Muscle layer of colon (tissue), 2 donors: ENCODE measurements around the gene FNDC8.
"Not testable (repeated sequence)": the region's sequence is repeated elsewhere in the genome, so short reads cannot be mapped to it uniquely, and the experiment has no call there.

Experiments used
- H3K27ac ChIP-seq: one replicate; pipeline ENCODE4 v1.7.0; 2013; ENCODE audit warnings: low read depth, mild to moderate bottlenecking, low read length, moderate library complexity
- H3K27me3 ChIP-seq, 2 donors: one replicate each; pipeline ENCODE4 v1.7.0; 2013; ENCODE audit warnings: low read length in 2 of 2, mild to moderate bottlenecking in 2 of 2; ENCODE audit not compliant: insufficient read depth in 2 of 2, control insufficient read depth in 1 of 2
- H3K36me3 ChIP-seq: one replicate; pipeline ENCODE4 v1.7.0; 2013; ENCODE audit warnings: mild to moderate bottlenecking, low read length; ENCODE audit not compliant: insufficient read depth
- H3K4me1 ChIP-seq: one replicate; pipeline ENCODE4 v1.7.0; 2013; ENCODE audit warnings: mild to moderate bottlenecking, low read length; ENCODE audit not compliant: insufficient read depth
- H3K4me3 ChIP-seq, 2 donors: one replicate each; pipeline ENCODE4 v1.7.0; 2013; ENCODE audit warnings: low read length in 2 of 2, low read depth in 1 of 2, mild to moderate bottlenecking in 1 of 2, moderate library complexity in 1 of 2
- H3K9ac ChIP-seq: one replicate; pipeline ENCODE4 v1.7.0; 2013; ENCODE audit warnings: low read length
- H3K9me3 ChIP-seq: one replicate; pipeline ENCODE4 v1.7.0; 2013; ENCODE audit warnings: mild to moderate bottlenecking, low read length
- donor health status: abdominal sarcoma.
- donor health status: Adenocarcinoma of cecum.

The FNDC8 gene

DNA sequence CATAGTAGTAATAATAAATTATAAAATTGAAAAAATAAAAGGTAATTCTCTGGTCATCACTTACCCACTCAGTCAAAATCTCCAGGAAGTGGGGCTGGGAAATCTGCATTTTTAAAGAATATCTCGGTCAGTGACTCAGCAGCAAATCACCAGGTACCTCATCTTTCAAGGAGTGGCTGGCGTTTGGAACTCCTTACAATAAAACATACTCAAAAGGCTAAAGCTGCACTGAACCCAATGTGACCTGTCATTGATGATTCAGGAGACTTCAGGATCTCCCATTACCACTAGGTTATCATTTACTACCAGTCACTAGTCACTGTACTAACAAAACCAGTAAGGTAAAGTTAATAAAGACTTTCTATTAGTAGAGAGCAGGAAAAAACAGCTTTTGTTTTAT, 36.4 kb upstream of the FNDC8 start:
- Histone ChIP-seq H3K27me3 (no peaks in the 10 kb centered on the region), H3K36me3 (no peaks in the 10 kb centered on the region), H3K4me1 (peaks cover 23% of the 10 kb centered on the region), H3K9me3 (no peaks in the 10 kb centered on the region), H3K27ac (no peak overlapping the region), H3K4me3 (no peak overlapping the region), H3K9ac (no peak overlapping the region)

- Histone ChIP-seq H3K27ac (no peak overlapping the region), H3K9ac (no peak overlapping the region), H3K9me3 (no peaks in the 10 kb centered on the region), H3K4me3 (no peak overlapping the region), H3K27me3 (no peaks in the 10 kb centered on the region), H3K4me1 (peaks cover 23% of the 10 kb centered on the region), H3K36me3 (no peaks in the 10 kb centered on the region)
Measured at GRCh38 chr17:35086164-35086563, 35.3 kb upstream of the FNDC8 start.

DNA sequence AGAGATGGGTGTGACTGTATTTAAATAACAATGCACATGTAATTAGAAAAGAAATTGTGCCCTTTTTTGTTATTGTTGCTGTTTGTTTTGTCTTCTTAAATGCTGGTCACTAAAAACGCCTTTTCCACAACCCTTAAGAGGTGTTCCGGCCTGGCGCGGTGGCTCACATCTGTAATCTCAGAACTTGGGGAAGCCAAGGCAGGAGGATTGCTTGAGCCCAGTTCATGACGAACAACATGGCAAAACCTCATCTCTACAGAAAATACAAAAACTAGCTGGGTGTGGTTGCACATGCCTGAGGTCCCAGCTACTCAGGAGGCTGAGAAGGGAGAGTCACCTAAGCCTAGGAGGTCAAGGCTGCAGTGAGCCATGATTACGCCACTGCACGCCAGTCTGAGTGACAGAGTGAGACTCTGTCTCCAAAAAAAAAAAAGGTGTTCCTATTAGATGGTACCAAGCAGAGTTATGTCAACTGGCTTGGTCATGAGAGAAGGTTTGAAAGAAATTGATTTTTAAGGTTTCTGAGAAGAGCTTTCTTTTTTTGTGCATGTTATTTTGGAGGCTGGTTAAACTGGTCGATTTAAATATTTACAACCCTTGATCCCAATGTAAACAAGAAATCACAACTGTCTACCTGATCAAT, 34.4 kb upstream of the FNDC8 start:
- H3K4me1 ChIP-seq, result peaks cover 22% of the 10 kb centered on the region

GRCh38 chr17:35087731-35088355, 33.6 kb upstream of the FNDC8 start:
- no peaks in the 10 kb centered on the region for H3K27me3 ChIP-seq
- no peaks in the 10 kb centered on the region for H3K9me3 ChIP-seq
- H3K4me1 ChIP-seq, result peaks cover 14% of the 10 kb centered on the region
- H3K36me3 ChIP-seq, result no peaks in the 10 kb centered on the region
- peak overlapping the region; percentile 100 for H3K27ac ChIP-seq
- peak overlapping the region; percentile 93 to 98 for H3K4me3 ChIP-seq
- peak overlapping the region; percentile 95 for H3K9ac ChIP-seq

More for the DNA sequence above, 34.4 kb upstream of the FNDC8 start:
- Histone ChIP-seq H3K4me3 (no peak overlapping the region), H3K27ac (peak overlapping the region; percentile 100), H3K9ac (peak overlapping the region; percentile 3), H3K36me3 (no peaks in the 10 kb centered on the region), H3K9me3 (no peaks in the 10 kb centered on the region), H3K27me3 (no peaks in the 10 kb centered on the region)

DNA sequence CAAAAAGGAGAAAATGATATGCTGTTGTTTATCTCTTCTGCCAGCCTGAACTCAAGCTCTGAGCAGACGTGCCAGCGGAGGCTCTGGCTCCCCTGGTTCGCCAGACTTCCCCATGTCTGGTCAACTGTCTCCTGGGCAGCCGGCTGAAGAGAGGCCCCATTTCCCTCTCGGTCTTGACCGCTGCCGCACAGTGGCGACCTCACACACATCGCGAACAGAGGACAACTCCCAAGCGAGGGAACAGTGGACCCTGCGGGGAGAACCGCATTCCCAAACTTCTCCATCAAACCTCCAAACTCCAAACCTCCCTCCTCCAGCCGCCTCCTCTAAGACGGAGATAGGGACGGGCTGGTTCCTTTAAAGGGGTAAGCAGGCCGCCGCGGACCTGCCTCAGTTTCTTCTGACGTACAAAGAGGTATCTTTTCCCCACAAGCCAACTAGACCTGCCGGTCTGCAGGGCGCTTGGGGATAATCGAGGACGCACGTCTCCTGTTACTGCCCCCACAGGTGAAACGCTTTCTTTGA, 33.0 kb upstream of the FNDC8 start:
- Histone ChIP-seq H3K4me3 (peak overlapping the region; percentile 93 to 98), H3K9me3 (no peaks in the 10 kb centered on the region), H3K4me1 (peaks cover 14% of the 10 kb centered on the region), H3K27me3 (no peaks in the 10 kb centered on the region), H3K9ac (peak overlapping the region; percentile 95), H3K36me3 (no peaks in the 10 kb centered on the region), H3K27ac (peak overlapping the region; percentile 100)

DNA sequence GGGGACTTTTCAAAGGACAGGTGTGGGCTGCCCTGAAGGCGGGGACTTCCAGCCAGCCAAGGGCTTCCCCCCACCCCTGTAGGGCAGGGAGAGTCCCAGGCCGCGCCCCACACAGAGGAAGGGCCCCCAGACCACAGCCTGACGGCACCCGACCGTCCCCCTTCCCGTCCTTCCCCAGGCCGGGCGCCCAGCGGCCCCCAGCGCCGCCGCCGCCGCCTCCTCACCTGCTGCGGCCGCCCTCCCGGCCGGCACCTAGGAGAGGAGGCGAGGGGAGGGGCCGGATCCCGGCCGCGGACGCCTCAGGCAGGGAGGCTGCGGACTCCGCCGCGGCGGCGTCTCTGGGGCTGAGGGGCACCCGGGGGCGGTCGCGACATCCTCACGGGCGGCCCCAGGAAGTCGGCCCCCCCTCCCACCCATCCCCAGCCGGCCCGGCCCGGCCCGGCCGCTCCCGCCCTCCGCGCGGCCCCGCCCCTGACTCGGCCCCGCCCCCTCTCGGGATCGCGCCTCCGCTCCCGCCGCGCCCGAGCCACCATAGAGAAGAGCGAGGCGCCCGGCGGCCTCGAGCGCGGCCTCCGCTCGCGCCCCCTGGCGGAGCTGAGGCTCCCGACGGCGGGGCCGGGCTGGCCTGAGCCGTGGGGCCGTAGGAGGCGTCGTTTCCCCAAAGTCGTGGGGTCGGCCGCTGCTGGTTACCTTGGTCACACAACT, 32.4 kb upstream of the FNDC8 start:
- no peaks in the 10 kb centered on the region for H3K9me3 ChIP-seq
- peak overlapping the region; percentile 100 for H3K27ac ChIP-seq
- H3K9ac ChIP-seq, result peak overlapping the region; percentile 95
- H3K36me3 ChIP-seq, result no peaks in the 10 kb centered on the region
- peaks cover 14% of the 10 kb centered on the region for H3K4me1 ChIP-seq
- H3K27me3 ChIP-seq, result no peaks in the 10 kb centered on the region
- peak overlapping the region; percentile 93 to 98 for H3K4me3 ChIP-seq

GRCh38 chr17:35089586-35090296, 31.7 kb upstream of the FNDC8 start:
- Histone ChIP-seq H3K9me3 (no peaks in the 10 kb centered on the region), H3K36me3 (no peaks in the 10 kb centered on the region), H3K9ac (no peak overlapping the region), H3K27ac (peak overlapping the region; percentile 40), H3K4me1 (peaks cover 14% of the 10 kb centered on the region), H3K4me3 (peak overlapping the region in 1 of 2 donors; percentile 29), H3K27me3 (no peaks in the 10 kb centered on the region)

DNA sequence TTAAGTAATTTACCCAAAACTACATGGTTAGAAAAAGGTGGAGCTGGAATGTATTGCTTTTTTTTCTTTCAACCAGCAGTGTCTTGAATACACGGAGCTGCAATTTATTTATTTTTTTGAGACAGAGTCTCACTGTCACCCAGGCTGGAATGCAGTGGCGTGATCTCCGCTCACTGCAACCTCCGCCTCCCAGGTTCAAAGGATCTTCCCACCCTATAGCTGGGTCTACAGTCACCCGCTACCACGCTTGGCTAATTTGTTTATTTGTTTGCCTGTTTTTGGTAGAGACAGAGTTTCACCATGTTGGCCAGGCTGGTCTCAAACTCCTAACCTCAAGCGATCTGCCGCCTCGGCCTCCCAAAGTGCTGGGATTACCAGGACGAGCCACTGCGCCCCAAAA, 30.7 kb upstream of the FNDC8 start:
- H3K36me3 ChIP-seq, H3K4me3 ChIP-seq, H3K27me3 ChIP-seq, H3K9ac ChIP-seq, H3K9me3 ChIP-seq, H3K27ac ChIP-seq: not testable (repeated sequence)
- peaks cover 14% of the 10 kb centered on the region for H3K4me1 ChIP-seq

- Histone ChIP-seq H3K27ac (no peak overlapping the region), H3K9ac (no peak overlapping the region)
Measured at GRCh38 chr17:35094902-35095301, 26.5 kb upstream of the FNDC8 start.

DNA sequence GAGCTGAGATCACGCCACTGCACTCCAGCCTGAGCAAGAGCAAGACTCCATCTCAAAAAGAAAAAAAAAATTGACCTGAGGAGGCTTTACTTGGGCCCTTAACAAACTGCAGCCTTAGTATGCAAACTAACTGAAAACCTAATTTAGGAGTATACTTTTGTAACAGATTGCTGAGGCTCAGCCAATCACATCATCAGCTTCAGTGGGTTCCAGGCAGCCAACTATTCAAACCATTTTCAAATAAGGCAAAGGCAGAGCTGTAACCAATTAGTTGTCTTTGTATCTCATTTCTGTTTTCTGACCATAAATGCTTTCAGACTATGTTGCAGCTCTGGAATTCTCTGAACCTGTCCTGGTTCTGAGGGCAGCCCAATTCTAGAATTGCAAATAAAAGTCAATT, 25.7 kb upstream of the FNDC8 start:
- H3K4me3 ChIP-seq, result no peak overlapping the region
- no peaks in the 10 kb centered on the region for H3K4me1 ChIP-seq
- no peaks in the 10 kb centered on the region for H3K27me3 ChIP-seq
- H3K36me3 ChIP-seq, result peaks cover 6% of the 10 kb centered on the region
- no peaks in the 10 kb centered on the region for H3K9me3 ChIP-seq
- H3K27ac ChIP-seq, result no peak overlapping the region
- no peak overlapping the region for H3K9ac ChIP-seq

More at GRCh38 chr17:35094902-35095301, 26.5 kb upstream of the FNDC8 start:
- H3K4me3 ChIP-seq, result no peak overlapping the region
- no peaks in the 10 kb centered on the region for H3K27me3 ChIP-seq
- H3K4me1 ChIP-seq, result no peaks in the 10 kb centered on the region
- H3K36me3 ChIP-seq, result no peaks in the 10 kb centered on the region
- H3K9me3 ChIP-seq, result no peaks in the 10 kb centered on the region

GRCh38 chr17:35097776-35098175, 23.6 kb upstream of the FNDC8 start:
- H3K27ac ChIP-seq, result no peak overlapping the region
- no peak overlapping the region for H3K4me3 ChIP-seq
- no peaks in the 10 kb centered on the region for H3K27me3 ChIP-seq
- no peak overlapping the region for H3K9ac ChIP-seq
- no peaks in the 10 kb centered on the region for H3K9me3 ChIP-seq
- H3K4me1 ChIP-seq, result no peaks in the 10 kb centered on the region
- H3K36me3 ChIP-seq, result peaks cover 17% of the 10 kb centered on the region
